ENCODE measurements around the gene DENND2A. TPM values are rescaled to one million over a fixed set of nuclear protein-coding genes. Genes with fewer than 3 reads are reported as not detected.
"Not testable (repeated sequence)": the region's sequence is repeated elsewhere in the genome, so short reads cannot be mapped to it uniquely, and the experiment has no call there.

Gene DENND2A
- total and polyA plus RNA-seq, 10 of the 15 experiments (the other 5 are each of a cell fraction or from before 2014, with no cell fraction given), result 0.01 TPM; not detected in 9

DNA sequence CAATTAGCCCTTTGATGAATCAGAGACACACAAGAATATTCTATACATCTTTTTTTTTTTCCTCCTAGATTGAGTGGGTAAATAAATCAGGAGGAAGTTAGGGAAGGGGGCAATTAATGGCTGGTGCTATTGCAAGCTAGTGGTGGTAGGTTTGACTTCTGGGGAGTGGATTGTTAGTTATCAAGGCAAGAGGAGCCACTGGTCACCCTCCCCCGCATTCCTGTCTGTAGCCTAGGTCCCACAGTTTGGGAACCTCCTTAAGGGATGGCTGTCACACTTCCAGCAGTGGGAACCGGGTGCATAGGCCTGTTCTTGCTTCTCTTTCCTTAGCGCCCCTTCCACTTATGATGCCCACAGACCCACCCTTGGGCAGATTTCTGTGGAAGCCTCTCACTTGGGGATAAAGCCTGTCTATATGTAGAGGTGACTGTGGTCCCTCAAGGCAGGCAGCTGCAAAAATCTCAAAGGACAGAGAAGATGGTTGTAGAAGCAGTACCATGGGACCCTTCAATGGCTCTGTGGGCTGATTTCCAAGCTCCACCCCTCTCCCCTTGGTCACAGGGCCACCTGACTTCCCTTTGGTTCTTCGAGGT lies 29.8 kb upstream of the DENND2A start (continued):
- TF ChIP-seq, protein P1, sequence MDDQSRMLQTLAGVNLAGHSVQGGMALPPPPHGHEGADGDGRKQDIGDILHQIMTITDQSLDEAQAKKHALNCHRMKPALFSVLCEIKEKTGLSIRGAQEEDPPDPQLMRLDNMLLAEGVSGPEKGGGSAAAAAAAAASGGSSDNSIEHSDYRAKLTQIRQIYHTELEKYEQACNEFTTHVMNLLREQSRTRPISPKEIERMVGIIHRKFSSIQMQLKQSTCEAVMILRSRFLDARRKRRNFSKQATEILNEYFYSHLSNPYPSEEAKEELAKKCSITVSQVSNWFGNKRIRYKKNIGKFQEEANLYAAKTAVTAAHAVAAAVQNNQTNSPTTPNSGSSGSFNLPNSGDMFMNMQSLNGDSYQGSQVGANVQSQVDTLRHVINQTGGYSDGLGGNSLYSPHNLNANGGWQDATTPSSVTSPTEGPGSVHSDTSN (IDR thresholded peaks at IDR 0.05; ENCODE audit: insufficient replicate concordance, low read depth, low read length), result no peak

DNA sequence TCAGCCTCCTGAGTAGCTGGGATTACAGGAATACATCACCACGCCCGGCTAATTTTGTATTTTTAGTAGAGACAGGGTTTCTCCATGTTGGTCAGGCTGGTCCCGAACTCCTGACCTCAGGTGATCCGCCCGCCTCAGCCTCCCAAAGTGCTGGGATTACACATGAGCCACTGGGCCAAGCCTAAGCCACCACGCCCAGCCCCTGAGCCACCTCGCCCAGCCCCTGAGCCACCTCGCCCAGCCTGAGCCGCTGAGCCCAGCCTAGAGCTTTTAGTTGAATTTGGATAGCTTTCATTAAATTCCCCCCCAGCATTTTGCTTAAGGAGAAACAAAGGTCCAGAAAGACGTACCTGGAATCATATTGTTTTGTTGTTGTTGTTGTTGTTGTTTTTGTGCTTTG lies 29.2 kb upstream of the DENND2A start:
- intact Hi-C loops (cut with micrococcal nuclease; ENCODE audit: unreplicated experiment); H3K9me3 ChIP-seq (replicated peaks; ENCODE audit: control insufficient read depth, insufficient read depth, low read length); H3K27me3 ChIP-seq (replicated peaks in 1 of 2; ENCODE audit: control insufficient read depth in 2 of 2, insufficient read depth in 2 of 2, low read length in 1 of 2); FAIRE-seq; H3K4me2 ChIP-seq (ENCODE audit: control insufficient read depth, insufficient read depth); POLR2A ChIA-PET; H3K4me3 ChIP-seq; H3K27ac ChIP-seq (ENCODE audit: control insufficient read depth, insufficient read depth); BruUV-seq (replicated peaks); H4K20me1 ChIP-seq (ENCODE audit: control insufficient read depth, insufficient read depth); RAD21 ChIA-PET (ENCODE audit: unreplicated experiment); DNase-seq (ENCODE audit: low read depth, low spot score); H3K36me3 ChIP-seq (ENCODE audit: control insufficient read depth in 2 of 2, insufficient read depth in 2 of 2, low read length in 1 of 2); ATAC-seq; H3K9ac ChIP-seq (ENCODE audit: control insufficient read depth, insufficient read depth, low read length); H3K79me2 ChIP-seq (ENCODE audit: control insufficient read depth, insufficient read depth, low read length); H2AFZ ChIP-seq (ENCODE audit: control insufficient read depth, low read depth, low read length): not testable (repeated sequence)
- in situ Hi-C loops (cut with MboI), result loop anchor here (10.0 kb wide), 1 partner anchor 345 kb away; the partner anchor contains the start of gene MRPS33
- SMC1A ChIA-PET (ENCODE audit: uncharacterized antibody, unreplicated experiment), result interaction anchor here (0.7 to 1.3 kb wide), 3 partner anchors 9 to 344 kb away, joined by 3 to 6 read pairs (median 4); no protein-coding TSS in a partner anchor
- WGBS (ENCODE audit: insufficient coverage, insufficient replicate concordance, low lambda C conversion rate, missing lambda C conversion rate), result 66% methylated on average over 10 of the region's 10 CpGs
- H3K4me1 ChIP-seq (ENCODE audit: control insufficient read depth, insufficient read depth, low read length), result peaks cover 22% of the 10 kb centered on the region
- CTCF ChIA-PET, result interaction anchor here (1.3 to 2.4 kb wide), 2 partner anchors 10 to 346 kb away, joined by 4 to 12 read pairs; partner anchors contain the start of gene MRPS33

DNA sequence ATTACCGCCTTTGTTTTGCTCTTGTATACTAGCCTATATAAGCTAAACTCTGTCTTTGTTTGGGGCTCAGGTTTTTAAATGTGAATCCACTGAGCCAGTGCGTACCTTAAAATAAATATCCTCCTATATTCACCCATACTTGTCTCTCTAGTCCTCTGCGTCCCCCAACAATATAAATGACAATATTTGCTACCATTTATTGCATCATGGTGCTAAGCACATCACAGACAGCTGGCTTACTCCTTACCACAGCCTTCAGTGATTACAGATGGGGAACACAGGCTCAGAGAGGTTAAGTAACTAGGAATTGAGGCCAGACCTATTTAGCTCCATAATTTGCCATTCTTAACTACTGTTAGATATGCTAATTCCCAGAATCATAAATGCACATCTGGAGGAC lies 28.7 kb upstream of the DENND2A start:
- Histone ChIP-seq H3K27me3 (replicated peaks in 1 of 2; ENCODE audit: control insufficient read depth in 2 of 2, insufficient read depth in 2 of 2, low read length in 1 of 2) (no peaks in the 10 kb centered on the region), H3K4me3 (no peak overlapping the region), H3K4me2 (ENCODE audit: control insufficient read depth, insufficient read depth) (no peak overlapping the region), H3K4me1 (ENCODE audit: control insufficient read depth, insufficient read depth, low read length) (peaks cover 17% of the 10 kb centered on the region), H3K79me2 (ENCODE audit: control insufficient read depth, insufficient read depth, low read length) (no peaks in the 10 kb centered on the region; the same call in 1 of the 2 replicates), H3K27ac (ENCODE audit: control insufficient read depth, insufficient read depth) (no peak overlapping the region), H3K9ac (ENCODE audit: control insufficient read depth, insufficient read depth, low read length) (no peak overlapping the region), H3K36me3 (ENCODE audit: control insufficient read depth in 2 of 2, insufficient read depth in 2 of 2, low read length in 1 of 2) (no peaks in the 10 kb centered on the region), H4K20me1 (ENCODE audit: control insufficient read depth, insufficient read depth) (no peaks in the 10 kb centered on the region), H3K9me3 (replicated peaks; ENCODE audit: control insufficient read depth, insufficient read depth, low read length) (no peaks in the 10 kb centered on the region), H2AFZ (ENCODE audit: control insufficient read depth, low read depth, low read length) (no peak overlapping the region)
- SMC1A ChIA-PET (ENCODE audit: uncharacterized antibody, unreplicated experiment), result interaction anchor here (0.7 to 1.3 kb wide), 5 partner anchors 9 to 346 kb away, joined by 3 to 6 read pairs (median 3); partner anchors contain the start of gene MRPS33
- FAIRE-seq (no peak), DNase-seq (ENCODE audit: low read depth, low spot score) (no peak), ATAC-seq (no peak)
- in situ Hi-C loops (cut with MboI), result no loop called here
- CTCF ChIA-PET, result interaction anchor here (2.4 kb wide), 1 partner anchor 9 kb away, joined by 12 read pairs; no protein-coding TSS in a partner anchor
- POLR2A ChIA-PET, result interaction anchor here (0.6 kb wide), 1 partner anchor 17 kb away, joined by 6 read pairs; no protein-coding TSS in a partner anchor
- WGBS (ENCODE audit: insufficient coverage, insufficient replicate concordance, low lambda C conversion rate, missing lambda C conversion rate), result 81% methylated on average over 3 of the region's 3 CpGs
- RAD21 ChIA-PET (ENCODE audit: unreplicated experiment), result interaction anchor here (1.2 kb wide), 1 partner anchor 9 kb away, joined by 5 read pairs; no protein-coding TSS in a partner anchor
- BruUV-seq (replicated peaks), result no TSS peak
- intact Hi-C loops (cut with micrococcal nuclease; ENCODE audit: unreplicated experiment), result no loop called here
- no peak for TF ChIP-seq PML (IDR thresholded peaks at IDR 0.05; ENCODE audit: low read length)
- TF ChIP-seq, protein P2, sequence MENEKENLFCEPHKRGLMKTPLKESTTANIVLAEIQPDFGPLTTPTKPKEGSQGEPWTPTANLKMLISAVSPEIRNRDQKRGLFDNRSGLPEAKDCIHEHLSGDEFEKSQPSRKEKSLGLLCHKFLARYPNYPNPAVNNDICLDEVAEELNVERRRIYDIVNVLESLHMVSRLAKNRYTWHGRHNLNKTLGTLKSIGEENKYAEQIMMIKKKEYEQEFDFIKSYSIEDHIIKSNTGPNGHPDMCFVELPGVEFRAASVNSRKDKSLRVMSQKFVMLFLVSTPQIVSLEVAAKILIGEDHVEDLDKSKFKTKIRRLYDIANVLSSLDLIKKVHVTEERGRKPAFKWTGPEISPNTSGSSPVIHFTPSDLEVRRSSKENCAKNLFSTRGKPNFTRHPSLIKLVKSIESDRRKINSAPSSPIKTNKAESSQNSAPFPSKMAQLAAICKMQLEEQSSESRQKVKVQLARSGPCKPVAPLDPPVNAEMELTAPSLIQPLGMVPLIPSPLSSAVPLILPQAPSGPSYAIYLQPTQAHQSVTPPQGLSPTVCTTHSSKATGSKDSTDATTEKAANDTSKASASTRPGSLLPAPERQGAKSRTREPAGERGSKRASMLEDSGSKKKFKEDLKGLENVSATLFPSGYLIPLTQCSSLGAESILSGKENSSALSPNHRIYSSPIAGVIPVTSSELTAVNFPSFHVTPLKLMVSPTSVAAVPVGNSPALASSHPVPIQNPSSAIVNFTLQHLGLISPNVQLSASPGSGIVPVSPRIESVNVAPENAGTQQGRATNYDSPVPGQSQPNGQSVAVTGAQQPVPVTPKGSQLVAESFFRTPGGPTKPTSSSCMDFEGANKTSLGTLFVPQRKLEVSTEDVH (IDR thresholded peaks at IDR 0.05; ENCODE audit: low read depth, partially characterized antibody), result no peak
- TF ChIP-seq, protein P3, sequence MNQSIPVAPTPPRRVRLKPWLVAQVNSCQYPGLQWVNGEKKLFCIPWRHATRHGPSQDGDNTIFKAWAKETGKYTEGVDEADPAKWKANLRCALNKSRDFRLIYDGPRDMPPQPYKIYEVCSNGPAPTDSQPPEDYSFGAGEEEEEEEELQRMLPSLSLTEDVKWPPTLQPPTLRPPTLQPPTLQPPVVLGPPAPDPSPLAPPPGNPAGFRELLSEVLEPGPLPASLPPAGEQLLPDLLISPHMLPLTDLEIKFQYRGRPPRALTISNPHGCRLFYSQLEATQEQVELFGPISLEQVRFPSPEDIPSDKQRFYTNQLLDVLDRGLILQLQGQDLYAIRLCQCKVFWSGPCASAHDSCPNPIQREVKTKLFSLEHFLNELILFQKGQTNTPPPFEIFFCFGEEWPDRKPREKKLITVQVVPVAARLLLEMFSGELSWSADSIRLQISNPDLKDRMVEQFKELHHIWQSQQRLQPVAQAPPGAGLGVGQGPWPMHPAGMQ (IDR thresholded peaks at IDR 0.05; ENCODE audit: borderline replicate concordance), result no peak
- TF ChIP-seq ETV6 (conservative IDR thresholded peaks at IDR 0.05 in 1 of 2, IDR thresholded peaks at IDR 0.05 in 1 of 2; ENCODE audit: borderline replicate concordance in 1 of 2, low read depth in 1 of 2), result no peak
- TF ChIP-seq, protein P4, sequence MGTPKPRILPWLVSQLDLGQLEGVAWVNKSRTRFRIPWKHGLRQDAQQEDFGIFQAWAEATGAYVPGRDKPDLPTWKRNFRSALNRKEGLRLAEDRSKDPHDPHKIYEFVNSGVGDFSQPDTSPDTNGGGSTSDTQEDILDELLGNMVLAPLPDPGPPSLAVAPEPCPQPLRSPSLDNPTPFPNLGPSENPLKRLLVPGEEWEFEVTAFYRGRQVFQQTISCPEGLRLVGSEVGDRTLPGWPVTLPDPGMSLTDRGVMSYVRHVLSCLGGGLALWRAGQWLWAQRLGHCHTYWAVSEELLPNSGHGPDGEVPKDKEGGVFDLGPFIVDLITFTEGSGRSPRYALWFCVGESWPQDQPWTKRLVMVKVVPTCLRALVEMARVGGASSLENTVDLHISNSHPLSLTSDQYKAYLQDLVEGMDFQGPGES (IDR thresholded peaks at IDR 0.05), result no peak

Data from GM12878 (cell line).